Measurements from ENCODE around the gene SH3D19. TPM values are rescaled to one million over a fixed set of nuclear protein-coding genes. Genes with fewer than 3 reads are reported as not detected.
A peak's percentile ranks its signal among the peaks of the same experiment; 100 is the strongest.

The SH3D19 gene
- total and polyA plus RNA-seq, 3 donors from 2014 or later = 40.6 to 58.6 (median 49.9) TPM

- peaks cover 26% of the 10 kb centered on the region for H3K4me1 ChIP-seq
- no peaks in the 10 kb centered on the region for H3K9me3 ChIP-seq
- no peak overlapping the region for H3K4me3 ChIP-seq
- H3K27me3 ChIP-seq = no peaks in the 10 kb centered on the region
- no peak for DNase-seq
- peak overlapping the region; percentile 1 to 28 for H3K27ac ChIP-seq
- intact Hi-C loops (cut with DNase I; ENCODE audit: low total_unique reads) = no loop called here
- TF ChIP-seq POLR2A (IDR thresholded peaks at IDR 0.05) (no peak), CTCF (IDR thresholded peaks at IDR 0.05) (no peak)
- WGBS, 2 donors = 45 to 72% methylated on average over 1 of the region's 1 CpG
- H3K36me3 ChIP-seq (ENCODE audit: low read depth, missing control alignments) = no peaks in the 10 kb centered on the region
Measured at GRCh38 chr4:151207868-151208267, 117.5 kb downstream of the SH3D19 start.

GRCh38 chr4:151207186-151207585, 118.2 kb downstream of the SH3D19 start:
- intact Hi-C loops (cut with DNase I; ENCODE audit: low total_unique reads) = no loop called here
- no peaks in the 10 kb centered on the region for H3K36me3 ChIP-seq (ENCODE audit: low read depth, missing control alignments)
- H3K9me3 ChIP-seq = no peaks in the 10 kb centered on the region
- DNase-seq = no peak
- H3K4me3 ChIP-seq = no peak overlapping the region
- peaks cover 33% of the 10 kb centered on the region for H3K4me1 ChIP-seq
- 50 to 52% methylated on average over 1 of the region's 1 CpG for WGBS, 2 donors
- no peaks in the 10 kb centered on the region for H3K27me3 ChIP-seq
- H3K27ac ChIP-seq = peak overlapping the region; percentile 1 to 28
- TF ChIP-seq POLR2A (IDR thresholded peaks at IDR 0.05) = no peak
- TF ChIP-seq CTCF (IDR thresholded peaks at IDR 0.05) = no peak

GRCh38 chr4:151206241-151207005, 119.0 kb downstream of the SH3D19 start:
- TF ChIP-seq POLR2A (IDR thresholded peaks at IDR 0.05) (no peak), CTCF (IDR thresholded peaks at IDR 0.05) (no peak)
- WGBS, 2 donors = 49 to 54% methylated on average over 3 of the region's 3 CpGs
- H3K27ac ChIP-seq = no peak overlapping the region

GRCh38 chr4:151205722-151206121, 119.7 kb downstream of the SH3D19 start:
- H3K4me1 ChIP-seq = peaks cover 29% of the 10 kb centered on the region
- TF ChIP-seq CTCF (IDR thresholded peaks at IDR 0.05) = no peak
- TF ChIP-seq POLR2A (IDR thresholded peaks at IDR 0.05) = no peak
- no peaks in the 10 kb centered on the region for H3K27me3 ChIP-seq
- peak overlapping the region in 1 of 2 donors; percentile 36 for H3K27ac ChIP-seq
- H3K9me3 ChIP-seq = no peaks in the 10 kb centered on the region
- no peak for DNase-seq
- intact Hi-C loops (cut with DNase I; ENCODE audit: low total_unique reads) = no loop called here
- 41 to 63% methylated on average over 1 of the region's 1 CpG for WGBS, 2 donors
- no peak overlapping the region for H3K4me3 ChIP-seq
- no peaks in the 10 kb centered on the region for H3K36me3 ChIP-seq (ENCODE audit: low read depth, missing control alignments)

More at GRCh38 chr4:151206241-151207005, 119.0 kb downstream of the SH3D19 start:
- intact Hi-C loops (cut with DNase I; ENCODE audit: low total_unique reads) = no loop called here
- H3K4me3 ChIP-seq = no peak overlapping the region
- DNase-seq = no peak
- peaks cover 29% of the 10 kb centered on the region for H3K4me1 ChIP-seq
- H3K36me3 ChIP-seq (ENCODE audit: low read depth, missing control alignments) = no peaks in the 10 kb centered on the region
- H3K9me3 ChIP-seq = no peaks in the 10 kb centered on the region
- H3K27me3 ChIP-seq = no peaks in the 10 kb centered on the region

Measured in testis (tissue), 3 donors.